Stimulated activated effector memory CD8-positive, alpha-beta T cell treated with anti-CD3 and anti-CD28 coated beads, Interleukin-12 subunit alpha, Interleukin-12 subunit beta, amount 100 ng/mL, for 72 hours (primary cell): ENCODE results near the gene PPP1R9B.
A peak's percentile ranks its signal among the peaks of the same experiment; 100 is the strongest.

Experiments used
- ATAC-seq: fragments of 150-1000 bp; cut with Tn5 transposase; 2 replicates; pipeline ENCODE4 v1.10.0; 2021
- DNase-seq, 2 donors: peaks; one replicate each; pipeline ENCODE4 v3.0.0; 2021 to 2022; ENCODE audit warnings: low spot score in 2 of 2
- H3K27ac Mint-ChIP-seq: one replicate; pipeline ENCODE4 v1.8.0; 2022; ENCODE audit warnings: mild to moderate bottlenecking, mixed read lengths
- H3K36me3 Mint-ChIP-seq: one replicate; pipeline ENCODE4 v1.8.0; 2022; ENCODE audit warnings: mild to moderate bottlenecking, mixed read lengths
- H3K4me1 Mint-ChIP-seq: one replicate; pipeline ENCODE4 v1.8.0; 2022; ENCODE audit warnings: mixed read lengths
- H3K4me3 Mint-ChIP-seq: one replicate; pipeline ENCODE4 v1.8.0; 2022; ENCODE audit warnings: mild to moderate bottlenecking, mixed read lengths
- H3K9me3 Mint-ChIP-seq: one replicate; pipeline ENCODE4 v1.8.0; 2022; ENCODE audit warnings: mixed read lengths

Gene PPP1R9B

GRCh38 chr17:50150354-50151040, at the start of gene PPP1R9B:
Gene PPP1R9B, minus strand, starts transcription at chr17:50150677. Its CDS starts 164 bp downstream, at chr17:50150513.
- peaks cover 50% of the 10 kb centered on the region for H3K36me3 Mint-ChIP-seq
- peak within 1 kb of the TSS; percentile 97 for H3K4me3 Mint-ChIP-seq
- DNase-seq (no peak), ATAC-seq (peak; percentile 8)
- H3K4me1 Mint-ChIP-seq = peaks cover 38% of the 10 kb centered on the region
- peak within 1 kb of the TSS; percentile 96 for H3K27ac Mint-ChIP-seq
- no peaks in the 10 kb centered on the region for H3K9me3 Mint-ChIP-seq

GRCh38 chr17:50199803-50200456, 49.5 kb upstream of the PPP1R9B start:
- peak overlapping the region; percentile 77 for H3K4me3 Mint-ChIP-seq
- no peaks in the 10 kb centered on the region for H3K36me3 Mint-ChIP-seq
- H3K27ac Mint-ChIP-seq = no peak overlapping the region
- ATAC-seq (peak; percentile 78), DNase-seq (peak; percentile 22 to 63)
- no peaks in the 10 kb centered on the region for H3K9me3 Mint-ChIP-seq
- peaks cover 9% of the 10 kb centered on the region for H3K4me1 Mint-ChIP-seq

DNA sequence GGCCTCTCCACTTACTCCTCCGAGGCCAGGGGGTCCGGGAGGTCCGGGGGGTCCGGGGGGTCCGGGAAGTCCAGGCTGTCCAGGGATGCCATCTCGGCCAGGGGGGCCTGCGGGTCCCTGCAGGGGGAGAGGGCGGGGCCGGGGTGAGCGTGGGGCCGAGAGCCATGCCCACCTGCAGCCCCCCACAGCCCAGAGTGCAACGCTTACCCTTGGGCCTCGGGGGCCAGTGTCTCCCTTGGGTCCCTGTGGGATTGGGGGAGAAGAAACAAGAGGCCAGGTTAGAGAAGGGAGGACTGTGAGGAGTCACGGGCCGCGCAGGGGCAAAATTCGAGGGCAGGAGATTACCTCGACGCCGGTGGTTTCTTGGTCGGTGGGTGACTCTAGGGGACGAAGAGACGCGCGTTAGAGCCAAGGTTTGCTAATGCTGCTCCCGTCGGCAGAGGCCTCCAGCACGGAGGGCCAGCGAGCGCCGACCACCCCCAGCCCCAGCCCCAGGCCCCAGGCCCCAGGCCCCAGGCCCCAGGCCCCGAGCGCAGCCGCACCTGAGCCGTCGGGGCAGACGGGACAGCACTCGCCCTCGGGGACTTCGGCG, 48.8 kb upstream of the PPP1R9B start:
- Mint-ChIP-seq H3K36me3 (no peaks in the 10 kb centered on the region), H3K27ac (no peak overlapping the region), H3K4me1 (peaks cover 9% of the 10 kb centered on the region), H3K4me3 (peak overlapping the region; percentile 77), H3K9me3 (no peaks in the 10 kb centered on the region)
- ATAC-seq (no peak), DNase-seq (no peak)

GRCh38 chr17:50198026-50198669, 47.7 kb upstream of the PPP1R9B start:
- DNase-seq = peak; percentile 29 to 76
- Mint-ChIP-seq H3K27ac (no peak overlapping the region), H3K4me3 (peak overlapping the region; percentile 8), H3K4me1 (peaks cover 9% of the 10 kb centered on the region), H3K36me3 (no peaks in the 10 kb centered on the region), H3K9me3 (no peaks in the 10 kb centered on the region)
- ATAC-seq = no peak

- peaks cover 9% of the 10 kb centered on the region for H3K4me1 Mint-ChIP-seq
- DNase-seq (no peak), ATAC-seq (no peak)
- no peak overlapping the region for H3K27ac Mint-ChIP-seq
- H3K36me3 Mint-ChIP-seq = no peaks in the 10 kb centered on the region
- H3K4me3 Mint-ChIP-seq = no peak overlapping the region
- no peaks in the 10 kb centered on the region for H3K9me3 Mint-ChIP-seq
Observed at GRCh38 chr17:50196826-50197225, 46.3 kb upstream of the PPP1R9B start.

- Mint-ChIP-seq H3K9me3 (no peaks in the 10 kb centered on the region), H3K36me3 (no peaks in the 10 kb centered on the region), H3K4me1 (peaks cover 5% of the 10 kb centered on the region), H3K27ac (peak overlapping the region; percentile 60), H3K4me3 (no peak overlapping the region)
- ATAC-seq = no peak
- DNase-seq = no peak
Observed at GRCh38 chr17:50196036-50196435, 45.6 kb upstream of the PPP1R9B start.

DNA sequence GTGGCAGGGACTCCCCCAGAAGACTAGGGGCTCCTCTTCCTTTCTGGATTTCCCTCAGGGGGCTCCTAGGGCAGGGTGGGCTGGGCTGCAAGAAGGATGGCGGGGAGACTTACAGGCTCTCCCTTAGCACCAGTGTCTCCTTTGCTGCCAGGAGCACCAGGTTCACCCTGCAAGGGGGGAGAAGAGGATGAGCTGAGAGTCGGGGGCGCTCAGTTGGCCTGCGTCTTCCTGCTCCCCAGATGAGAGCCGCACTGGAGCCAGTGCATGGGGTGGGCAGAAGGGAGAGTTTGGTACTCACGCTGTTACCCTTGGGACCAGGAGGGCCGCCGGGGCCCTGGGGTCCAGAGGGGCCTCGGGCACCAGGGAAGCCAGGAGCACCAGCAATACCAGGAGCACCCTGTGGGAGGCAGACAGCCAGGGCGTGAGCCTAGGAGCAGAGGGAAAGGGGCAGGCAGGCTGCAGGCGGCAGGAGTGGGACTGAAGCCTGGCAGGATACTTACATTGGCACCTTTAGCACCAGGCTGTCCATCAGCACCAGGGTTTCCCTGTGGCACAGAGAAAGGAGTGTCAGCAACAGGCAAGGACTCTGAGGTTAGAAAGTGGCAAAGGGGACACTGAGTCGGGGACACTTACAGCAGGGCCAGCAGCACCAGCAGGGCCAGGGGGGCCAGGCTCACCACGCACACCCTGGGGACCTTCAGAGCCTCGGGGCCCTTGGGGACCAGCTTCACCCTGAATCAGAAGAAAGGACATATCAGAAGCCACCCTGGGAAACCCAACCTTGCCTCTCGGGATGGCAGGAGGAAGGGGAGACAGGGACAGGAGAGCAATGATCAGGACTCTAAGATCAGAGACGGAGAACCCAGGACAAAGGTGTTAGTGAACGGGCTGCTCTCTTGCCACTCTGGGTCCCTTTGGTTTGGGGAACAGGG, 44.7 kb upstream of the PPP1R9B start:
- ATAC-seq = no peak
- no peak for DNase-seq
- Mint-ChIP-seq H3K36me3 (no peaks in the 10 kb centered on the region), H3K9me3 (no peaks in the 10 kb centered on the region), H3K4me3 (no peak overlapping the region), H3K27ac (peak overlapping the region; percentile 60), H3K4me1 (no peaks in the 10 kb centered on the region)

- Mint-ChIP-seq H3K27ac (no peak overlapping the region), H3K4me3 (no peak overlapping the region), H3K4me1 (no peaks in the 10 kb centered on the region), H3K9me3 (no peaks in the 10 kb centered on the region), H3K36me3 (no peaks in the 10 kb centered on the region)
- ATAC-seq (no peak), DNase-seq (no peak)
Observed at GRCh38 chr17:50194140-50194933, 43.9 kb upstream of the PPP1R9B start.

DNA sequence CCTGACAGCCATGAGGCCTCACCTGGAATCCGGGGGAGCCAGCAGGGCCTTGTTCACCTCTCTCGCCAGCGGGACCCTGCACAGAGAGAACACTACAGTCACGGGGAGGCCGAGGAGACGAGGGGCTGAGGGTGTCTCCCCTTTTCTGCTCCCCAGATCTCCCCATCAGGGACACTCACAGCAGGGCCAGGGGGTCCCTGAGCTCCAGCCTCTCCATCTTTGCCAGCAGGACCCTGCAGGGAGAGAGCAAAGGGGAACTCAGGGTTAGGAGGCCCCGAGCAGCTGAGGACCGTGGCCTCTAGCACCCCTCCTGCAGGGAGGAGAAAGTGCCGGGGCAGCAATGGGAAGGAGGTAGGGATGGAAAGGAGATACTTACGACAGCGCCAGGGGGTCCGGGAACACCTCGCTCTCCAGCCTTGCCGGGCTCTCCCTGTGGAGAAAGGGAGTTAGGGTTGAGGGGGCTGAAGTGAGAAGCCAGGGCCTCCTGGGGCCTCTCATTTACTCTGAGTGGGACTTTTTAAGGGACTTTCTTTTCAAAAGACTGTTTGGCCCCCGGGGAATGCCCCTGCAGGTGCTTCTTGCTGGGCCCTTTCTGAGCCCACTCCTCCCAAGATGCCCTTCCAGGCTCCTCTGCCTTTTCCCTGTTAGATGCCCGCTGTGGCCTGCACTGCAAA, 42.3 kb upstream of the PPP1R9B start:
- no peak overlapping the region for H3K27ac Mint-ChIP-seq

DNA sequence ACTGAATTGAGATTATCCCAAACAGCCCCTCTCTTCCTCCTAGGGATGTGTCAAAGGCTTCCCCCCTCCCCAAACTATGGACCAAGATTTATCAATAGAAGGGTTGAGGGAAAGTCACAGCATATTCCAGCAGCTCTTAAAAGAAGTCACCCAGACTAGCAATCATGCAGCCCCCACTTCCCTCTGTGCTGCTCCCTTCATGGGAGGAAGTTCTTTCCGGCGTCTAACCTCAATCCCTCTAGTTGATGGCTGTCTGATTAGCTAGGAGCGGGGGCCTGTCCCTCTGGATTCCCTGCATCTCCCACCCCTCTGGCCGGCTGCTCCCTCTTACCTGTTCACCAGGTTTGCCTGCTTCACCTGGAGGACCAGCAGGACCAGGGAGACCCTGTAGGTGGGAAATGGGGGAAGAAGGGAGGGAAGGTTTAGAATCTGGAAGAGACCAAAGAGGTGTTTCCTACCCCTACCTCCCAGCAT, 41.7 kb upstream of the PPP1R9B start:
- no peaks in the 10 kb centered on the region for H3K9me3 Mint-ChIP-seq
- H3K4me3 Mint-ChIP-seq = no peak overlapping the region
- DNase-seq = no peak
- no peaks in the 10 kb centered on the region for H3K36me3 Mint-ChIP-seq
- no peak overlapping the region for H3K27ac Mint-ChIP-seq
- no peaks in the 10 kb centered on the region for H3K4me1 Mint-ChIP-seq
- ATAC-seq = no peak

More for the DNA sequence above, 42.3 kb upstream of the PPP1R9B start:
- Mint-ChIP-seq H3K4me3 (no peak overlapping the region), H3K9me3 (no peaks in the 10 kb centered on the region), H3K36me3 (no peaks in the 10 kb centered on the region), H3K4me1 (no peaks in the 10 kb centered on the region)
- no peak for DNase-seq
- no peak for ATAC-seq

GRCh38 chr17:50191359-50192143, 41.1 kb upstream of the PPP1R9B start:
- DNase-seq (no peak), ATAC-seq (no peak)
- Mint-ChIP-seq H3K9me3 (no peaks in the 10 kb centered on the region), H3K4me1 (no peaks in the 10 kb centered on the region), H3K27ac (peak overlapping the region; percentile 74), H3K4me3 (no peak overlapping the region), H3K36me3 (no peaks in the 10 kb centered on the region)

DNA sequence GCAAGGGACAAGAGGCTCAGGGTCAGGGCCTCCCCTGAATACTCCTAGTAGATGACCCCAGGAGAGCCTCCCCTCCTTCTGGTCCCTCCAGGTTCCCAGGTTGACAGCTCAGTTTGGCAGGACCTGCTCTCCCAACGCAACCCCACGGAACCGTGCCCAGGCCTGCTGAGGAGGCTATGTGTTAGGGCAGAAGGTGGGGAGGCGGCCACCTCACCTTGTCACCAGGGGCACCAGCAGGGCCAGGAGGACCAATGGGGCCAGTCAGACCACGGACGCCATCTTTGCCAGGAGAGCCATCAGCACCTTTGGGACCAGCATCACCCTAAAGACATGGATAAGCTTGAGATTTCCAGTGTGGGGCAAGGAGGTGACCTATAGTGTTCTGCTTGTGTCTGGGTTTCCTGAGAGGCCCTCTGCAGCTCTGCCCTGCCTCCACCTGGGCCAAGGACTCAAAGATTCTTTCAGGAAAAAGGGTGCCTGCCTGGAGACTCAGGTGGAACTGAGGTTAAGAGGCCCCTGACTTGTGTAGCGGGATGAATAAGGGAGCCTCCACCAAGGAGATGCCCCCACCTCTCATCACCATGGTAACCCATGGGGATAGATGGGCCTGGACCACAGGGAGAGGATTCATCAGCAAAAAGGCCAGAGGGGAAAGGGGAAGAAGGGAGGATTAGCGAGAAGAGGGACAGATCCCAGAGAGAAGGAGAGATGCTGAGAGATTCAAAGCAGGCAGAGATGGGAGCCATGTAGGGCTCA, 40.3 kb upstream of the PPP1R9B start:
- Mint-ChIP-seq H3K9me3 (no peaks in the 10 kb centered on the region), H3K4me3 (no peak overlapping the region), H3K36me3 (no peaks in the 10 kb centered on the region), H3K4me1 (no peaks in the 10 kb centered on the region), H3K27ac (peak overlapping the region; percentile 74)
- no peak for DNase-seq
- no peak for ATAC-seq

GRCh38 chr17:50190293-50190602, 39.8 kb upstream of the PPP1R9B start:
- no peak overlapping the region for H3K27ac Mint-ChIP-seq

More at GRCh38 chr17:50190293-50190602, 39.8 kb upstream of the PPP1R9B start:
- no peaks in the 10 kb centered on the region for H3K4me1 Mint-ChIP-seq
- DNase-seq (no peak), ATAC-seq (no peak)
- H3K4me3 Mint-ChIP-seq = no peak overlapping the region
- H3K9me3 Mint-ChIP-seq = no peaks in the 10 kb centered on the region
- H3K36me3 Mint-ChIP-seq = no peaks in the 10 kb centered on the region
